Measurements from ENCODE around the gene PRKN. TPM values are rescaled to one million over a fixed set of nuclear protein-coding genes. Genes with fewer than 3 reads are reported as not detected.

The PRKN gene
- total RNA-seq, 4 donors from 2014 or later: 4.5 to 12.3 (median 9.0) TPM

DNA sequence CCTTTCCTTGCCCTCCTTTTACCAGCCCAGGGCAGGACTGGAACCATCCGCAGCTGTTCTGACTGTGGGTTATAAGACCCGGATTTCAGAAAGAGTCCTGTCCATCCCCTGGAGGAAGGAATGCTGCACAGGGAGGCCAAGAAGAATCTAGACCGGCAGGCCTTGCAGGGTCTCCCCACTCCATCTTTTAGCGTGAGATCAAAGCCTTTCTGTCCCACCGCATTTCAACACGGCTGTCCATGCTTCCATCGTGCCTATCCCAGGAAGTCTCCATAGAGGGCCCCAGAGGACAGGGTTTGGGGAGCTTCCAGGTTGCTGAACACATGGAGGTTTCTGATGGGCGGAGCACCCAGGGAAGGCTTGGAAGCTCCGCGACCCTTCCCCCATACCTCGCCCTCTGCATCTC, 1374.4 kb downstream of the PRKN start:
- 87 to 91% methylated on average over 8 to 11 of the region's 11 CpGs for WGBS, 2 donors (ENCODE audit: low coverage in 1 of 2)
- H3K27ac ChIP-seq: no peak overlapping the region
- no peaks in the 10 kb centered on the region for H3K36me3 ChIP-seq
- intact Hi-C loops (cut with DNase I; ENCODE audit: low total_unique reads) (no loop called here), in situ Hi-C loops (cut with MboI; ENCODE audit: low pct_ligation_motif_present in 1 of 4, low pct_unique_long_range_greater_than_20kb in 1 of 4, low sequenced_read_pairs in 3 of 4) (loop anchor here (25.0 kb wide), 4 partner anchors 191 to 616 kb away; no protein-coding TSS in a partner anchor)
- H3K9me3 ChIP-seq: no peaks in the 10 kb centered on the region
- H3K4me3 ChIP-seq: no peak overlapping the region
- no peaks in the 10 kb centered on the region for H3K4me1 ChIP-seq
- no peak for DNase-seq
- TF ChIP-seq, protein P1, sequence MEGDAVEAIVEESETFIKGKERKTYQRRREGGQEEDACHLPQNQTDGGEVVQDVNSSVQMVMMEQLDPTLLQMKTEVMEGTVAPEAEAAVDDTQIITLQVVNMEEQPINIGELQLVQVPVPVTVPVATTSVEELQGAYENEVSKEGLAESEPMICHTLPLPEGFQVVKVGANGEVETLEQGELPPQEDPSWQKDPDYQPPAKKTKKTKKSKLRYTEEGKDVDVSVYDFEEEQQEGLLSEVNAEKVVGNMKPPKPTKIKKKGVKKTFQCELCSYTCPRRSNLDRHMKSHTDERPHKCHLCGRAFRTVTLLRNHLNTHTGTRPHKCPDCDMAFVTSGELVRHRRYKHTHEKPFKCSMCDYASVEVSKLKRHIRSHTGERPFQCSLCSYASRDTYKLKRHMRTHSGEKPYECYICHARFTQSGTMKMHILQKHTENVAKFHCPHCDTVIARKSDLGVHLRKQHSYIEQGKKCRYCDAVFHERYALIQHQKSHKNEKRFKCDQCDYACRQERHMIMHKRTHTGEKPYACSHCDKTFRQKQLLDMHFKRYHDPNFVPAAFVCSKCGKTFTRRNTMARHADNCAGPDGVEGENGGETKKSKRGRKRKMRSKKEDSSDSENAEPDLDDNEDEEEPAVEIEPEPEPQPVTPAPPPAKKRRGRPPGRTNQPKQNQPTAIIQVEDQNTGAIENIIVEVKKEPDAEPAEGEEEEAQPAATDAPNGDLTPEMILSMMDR (IDR thresholded peaks at IDR 0.05): peak in 1 of 5 experiments; percentile 9
- TF ChIP-seq EP300 (IDR thresholded peaks at IDR 0.05; ENCODE audit: low read depth) (no peak), POLR2A (IDR thresholded peaks at IDR 0.05) (no peak)
- no peaks in the 10 kb centered on the region for H3K27me3 ChIP-seq

DNA sequence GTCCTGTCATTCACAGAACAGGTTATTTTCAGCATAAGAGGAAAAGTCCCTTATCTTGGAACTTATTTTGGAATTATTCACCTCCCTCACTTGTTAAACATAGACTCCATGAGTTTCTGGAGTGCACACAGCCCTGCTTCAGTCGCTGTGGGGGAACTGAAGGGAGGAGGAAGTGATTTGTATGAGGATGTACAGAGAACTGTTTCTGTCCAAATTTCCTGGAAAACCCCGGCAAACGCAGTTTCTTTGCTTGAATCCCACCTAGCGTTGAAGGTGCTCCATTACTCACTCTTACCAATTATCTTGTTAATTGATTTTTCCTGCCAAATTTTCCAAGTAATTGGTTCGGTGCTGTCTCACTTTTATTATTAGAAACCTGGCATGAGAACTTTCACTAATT, 1375.7 kb downstream of the PRKN start:
- no peak for DNase-seq
- H3K9me3 ChIP-seq: no peaks in the 10 kb centered on the region
- in situ Hi-C loops (cut with MboI; ENCODE audit: low pct_ligation_motif_present in 1 of 4, low pct_unique_long_range_greater_than_20kb in 1 of 4, low sequenced_read_pairs in 3 of 4) (loop anchor here (25.0 kb wide), 4 partner anchors 190 to 615 kb away; no protein-coding TSS in a partner anchor), intact Hi-C loops (cut with DNase I; ENCODE audit: low total_unique reads) (no loop called here)
- H3K36me3 ChIP-seq: no peaks in the 10 kb centered on the region
- 50 to 70% methylated on average over 5 of the region's 5 CpGs for WGBS, 2 donors (ENCODE audit: low coverage in 1 of 2)
- H3K27me3 ChIP-seq: no peaks in the 10 kb centered on the region
- H3K4me1 ChIP-seq: no peaks in the 10 kb centered on the region
- no peak overlapping the region for H3K4me3 ChIP-seq
- no peak for TF ChIP-seq EP300 (IDR thresholded peaks at IDR 0.05; ENCODE audit: low read depth)
- TF ChIP-seq, protein P1 (IDR thresholded peaks at IDR 0.05): no peak
- no peak for TF ChIP-seq POLR2A (IDR thresholded peaks at IDR 0.05)
- no peak for TF ChIP-seq POLR2AphosphoS5 (IDR thresholded peaks at IDR 0.05)
- H3K27ac ChIP-seq: no peak overlapping the region

DNA sequence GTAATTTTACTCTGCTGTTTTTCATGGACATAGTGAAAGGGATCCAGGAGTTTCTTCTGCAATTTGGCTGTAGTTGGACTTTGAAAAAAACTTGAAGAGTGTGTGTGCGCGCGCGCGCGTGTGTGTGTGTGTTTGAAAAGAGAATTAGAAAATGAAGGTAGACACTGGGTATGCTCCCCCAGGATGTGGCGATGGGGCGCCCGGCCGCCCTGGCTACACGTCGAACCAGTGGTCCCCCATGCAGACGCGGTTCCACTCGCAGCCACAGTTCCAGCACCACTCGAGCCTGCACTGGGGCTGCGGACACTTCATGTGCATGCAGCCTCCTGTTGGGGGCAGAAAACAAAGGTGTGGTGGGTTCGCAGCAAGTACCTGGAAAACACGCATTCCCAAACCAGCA, 1377.7 kb downstream of the PRKN start:
- H3K36me3 ChIP-seq: no peaks in the 10 kb centered on the region
- H3K4me3 ChIP-seq: no peak overlapping the region
- intact Hi-C loops (cut with DNase I; ENCODE audit: low total_unique reads): loop anchor here (1.0 kb wide), 1 partner anchor 20 kb away; no protein-coding TSS in a partner anchor
- TF ChIP-seq POLR2AphosphoS5 (IDR thresholded peaks at IDR 0.05) (no peak), EP300 (IDR thresholded peaks at IDR 0.05; ENCODE audit: low read depth) (no peak), POLR2A (IDR thresholded peaks at IDR 0.05) (no peak)
- TF ChIP-seq, protein P1 (IDR thresholded peaks at IDR 0.05): no peak
- no peak for DNase-seq
- H3K4me1 ChIP-seq: no peaks in the 10 kb centered on the region
- no peak overlapping the region for H3K27ac ChIP-seq
- no peaks in the 10 kb centered on the region for H3K9me3 ChIP-seq
- no peaks in the 10 kb centered on the region for H3K27me3 ChIP-seq
- in situ Hi-C loops (cut with MboI; ENCODE audit: low pct_ligation_motif_present in 1 of 4, low pct_unique_long_range_greater_than_20kb in 1 of 4, low sequenced_read_pairs in 3 of 4): loop anchor here (25.0 kb wide), 4 partner anchors 188 to 613 kb away; no protein-coding TSS in a partner anchor
- WGBS, 2 donors (ENCODE audit: low coverage in 1 of 2): 94 to 100% methylated on average over 6 to 19 of the region's 19 CpGs

DNA sequence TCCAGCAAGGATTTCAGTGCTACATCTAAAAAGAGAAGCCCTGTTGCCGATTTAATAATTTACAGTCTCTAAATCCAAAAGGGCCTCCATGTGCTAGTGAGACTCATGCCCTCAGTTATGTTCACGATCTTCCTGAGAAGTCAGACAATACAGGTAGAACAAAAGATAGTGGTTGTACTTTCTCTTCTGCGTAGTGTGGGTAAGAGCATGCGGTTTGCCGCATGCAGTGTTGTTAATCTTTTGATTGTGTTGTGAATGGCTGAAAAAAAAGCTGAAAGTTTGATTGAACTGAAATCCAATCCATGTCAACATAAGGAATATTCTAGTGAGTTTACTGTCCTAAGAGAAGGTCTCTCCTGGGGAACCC, 1379.0 kb downstream of the PRKN start:
- intact Hi-C loops (cut with DNase I; ENCODE audit: low total_unique reads) (no loop called here), in situ Hi-C loops (cut with MboI; ENCODE audit: low pct_ligation_motif_present in 1 of 4, low pct_unique_long_range_greater_than_20kb in 1 of 4, low sequenced_read_pairs in 3 of 4) (no loop called here)
- H3K4me3 ChIP-seq: no peak overlapping the region
- 93% methylated on average over 3 to 5 of the region's 5 CpGs for WGBS, 2 donors (ENCODE audit: low coverage in 1 of 2)
- H3K4me1 ChIP-seq: no peaks in the 10 kb centered on the region
- H3K36me3 ChIP-seq: no peaks in the 10 kb centered on the region
- no peak for DNase-seq
- TF ChIP-seq POLR2AphosphoS5 (IDR thresholded peaks at IDR 0.05) (no peak), EP300 (IDR thresholded peaks at IDR 0.05; ENCODE audit: low read depth) (no peak), POLR2A (IDR thresholded peaks at IDR 0.05) (no peak)
- TF ChIP-seq, protein P1 (IDR thresholded peaks at IDR 0.05): no peak
- no peaks in the 10 kb centered on the region for H3K27me3 ChIP-seq
- no peak overlapping the region for H3K27ac ChIP-seq
- no peaks in the 10 kb centered on the region for H3K9me3 ChIP-seq
